Psoas muscle (tissue), 8 donors: ENCODE results near the gene RRP1B. TPM values are rescaled to one million over a fixed set of nuclear protein-coding genes. Genes with fewer than 3 reads are reported as not detected.
A peak's percentile ranks its signal among the peaks of the same experiment; 100 is the strongest.
"Not testable (repeated sequence)": the region's sequence is repeated elsewhere in the genome, so short reads cannot be mapped to it uniquely, and the experiment has no call there.

Experiments used
- ATAC-seq, 4 donors: fragments of 200-7000 bp; cut with Tn5 transposase; one replicate each; pipeline ENCODE4 v1.9.1; 2020; ENCODE audit warnings: moderate library complexity in 3 of 4, mild to moderate bottlenecking in 2 of 4
- DNase-seq, 2 donors: peaks; one replicate each; pipeline ENCODE4 v3.0.0-alpha.2; 2020
- H3K27ac ChIP-seq: fragments of 200-600 bp; one replicate; pipeline ENCODE4 v1.8.0; 2022
- H3K27me3 ChIP-seq, 3 donors: fragments of 200-600 bp in 1 of 3; one replicate each; pipeline versions ENCODE4 v1.6.1 to v1.8.0; 2013 to 2022; ENCODE audit warnings: low read length in 2 of 3, mild to moderate bottlenecking in 2 of 3, moderate library complexity in 1 of 3; ENCODE audit not compliant: insufficient read depth in 3 of 3
- H3K36me3 ChIP-seq, 2 donors: fragments of 200-600 bp in 1 of 2; one replicate each; pipeline versions ENCODE4 v1.6.1 to v1.8.0; 2013 to 2022; ENCODE audit warnings: low read depth in 1 of 2, mild to moderate bottlenecking in 1 of 2, moderate library complexity in 1 of 2; ENCODE audit not compliant: insufficient read depth in 1 of 2
- H3K4me1 ChIP-seq: fragments of 200-600 bp; one replicate; pipeline ENCODE4 v1.8.0; 2022
- H3K4me3 ChIP-seq: fragments of 200-600 bp; one replicate; pipeline ENCODE4 v1.8.0; 2022; ENCODE audit warnings: mild to moderate bottlenecking
- H3K9me3 ChIP-seq: fragments of 200-600 bp; one replicate; pipeline ENCODE4 v1.8.0; 2022
- WGBS, 3 donors: extraction: QIAGEN DNeasy Blood & Tissue Kit; methylation state at CpG; one replicate each; pipeline versions ENCODE4 v1.1.6 to v1.1.7; 2013; 5-methylcytosine and 5-hydroxymethylcytosine counted together
- intact Hi-C, 2 donors: fragments of 100-400 bp; cut with DNase I; formaldehyde crosslinking; loops; one replicate each; pipeline versions ENCODE4 v1.11.0 to v1.14.2; 2022
- polyA plus RNA-seq, 3 donors: library from polyadenylated mRNA; stranded (reverse); fragments of 200-250 nt; gene quantifications; one replicate each; pipeline ENCODE4 v1.2.3, GENCODE V29; 2013
- total RNA-seq, 4 donors: library from RNA; stranded (reverse); fragmentation: NEBNext Ultra II Directional in 2 of 4; extraction: Animal tissue kit (Norgen Biotek cat#: 25700) in 2 of 4; gene quantifications; one replicate each; pipeline versions ENCODE4 v1.2.1 to v1.2.4, GENCODE V29; 2021 to 2023
- TF ChIP-seq, protein P1 (sequence below): fragments of 200-600 bp; IDR thresholded peaks from one replicate; pipeline ENCODE4 v1.8.0; 2022; ENCODE audit warnings: antibody characterized with exemption
- donor health status: healthy with polysubstance abuse.
- donor health status: DM: no; HTN: no; CAD: no; lungs with moderate emphysema.
- donor health status: Bipolar disorder and iron deficiency.
- donor health status: healthy.
- donor health status: DM: yes; HTN: yes; CAD: no.
- donor health status: DM: no; HTN: no; CAD: no.
- donor health status: DM: no; HTN: no; CAD: no.
- donor health status: DM: yes; HTN: yes; CAD: no.

The RRP1B gene
- total and polyA plus RNA-seq, 7 donors: 6.0 to 21.6 (median 20.2) TPM

GRCh38 chr21:43707462-43707861 lies 48.1 kb downstream of the RRP1B start:
- no peak for ATAC-seq
- Histone ChIP-seq H3K36me3 (no peaks in the 10 kb centered on the region), H3K9me3 (no peaks in the 10 kb centered on the region), H3K27ac (no peak overlapping the region), H3K4me1 (peaks cover 11% of the 10 kb centered on the region), H3K27me3 (no peaks in the 10 kb centered on the region), H3K4me3 (no peak overlapping the region)
- TF ChIP-seq, protein P1, sequence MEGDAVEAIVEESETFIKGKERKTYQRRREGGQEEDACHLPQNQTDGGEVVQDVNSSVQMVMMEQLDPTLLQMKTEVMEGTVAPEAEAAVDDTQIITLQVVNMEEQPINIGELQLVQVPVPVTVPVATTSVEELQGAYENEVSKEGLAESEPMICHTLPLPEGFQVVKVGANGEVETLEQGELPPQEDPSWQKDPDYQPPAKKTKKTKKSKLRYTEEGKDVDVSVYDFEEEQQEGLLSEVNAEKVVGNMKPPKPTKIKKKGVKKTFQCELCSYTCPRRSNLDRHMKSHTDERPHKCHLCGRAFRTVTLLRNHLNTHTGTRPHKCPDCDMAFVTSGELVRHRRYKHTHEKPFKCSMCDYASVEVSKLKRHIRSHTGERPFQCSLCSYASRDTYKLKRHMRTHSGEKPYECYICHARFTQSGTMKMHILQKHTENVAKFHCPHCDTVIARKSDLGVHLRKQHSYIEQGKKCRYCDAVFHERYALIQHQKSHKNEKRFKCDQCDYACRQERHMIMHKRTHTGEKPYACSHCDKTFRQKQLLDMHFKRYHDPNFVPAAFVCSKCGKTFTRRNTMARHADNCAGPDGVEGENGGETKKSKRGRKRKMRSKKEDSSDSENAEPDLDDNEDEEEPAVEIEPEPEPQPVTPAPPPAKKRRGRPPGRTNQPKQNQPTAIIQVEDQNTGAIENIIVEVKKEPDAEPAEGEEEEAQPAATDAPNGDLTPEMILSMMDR: no peak
- intact Hi-C loops: no loop called here
- peak in 1 of 2 donors; percentile 29 for DNase-seq
- 88 to 93% (median 92%) methylated on average over 8 to 9 of the region's 9 CpGs for WGBS, 3 donors

- peaks cover 10% of the 10 kb centered on the region for H3K4me1 ChIP-seq
- H3K27me3 ChIP-seq: no peaks in the 10 kb centered on the region
- intact Hi-C loops: no loop called here
- ATAC-seq (no peak), DNase-seq (peak in 1 of 2 donors; percentile 13)
- H3K36me3 ChIP-seq: no peaks in the 10 kb centered on the region
- H3K4me3 ChIP-seq: no peak overlapping the region
- H3K27ac ChIP-seq: no peak overlapping the region
- WGBS, 3 donors: 91 to 95% (median 95%) methylated on average over 13 of the region's 13 CpGs
- TF ChIP-seq, protein P1: no peak
- no peaks in the 10 kb centered on the region for H3K9me3 ChIP-seq
These were observed 49.5 kb downstream of the RRP1B start for GRCh38 chr21:43708745-43709381.

DNA sequence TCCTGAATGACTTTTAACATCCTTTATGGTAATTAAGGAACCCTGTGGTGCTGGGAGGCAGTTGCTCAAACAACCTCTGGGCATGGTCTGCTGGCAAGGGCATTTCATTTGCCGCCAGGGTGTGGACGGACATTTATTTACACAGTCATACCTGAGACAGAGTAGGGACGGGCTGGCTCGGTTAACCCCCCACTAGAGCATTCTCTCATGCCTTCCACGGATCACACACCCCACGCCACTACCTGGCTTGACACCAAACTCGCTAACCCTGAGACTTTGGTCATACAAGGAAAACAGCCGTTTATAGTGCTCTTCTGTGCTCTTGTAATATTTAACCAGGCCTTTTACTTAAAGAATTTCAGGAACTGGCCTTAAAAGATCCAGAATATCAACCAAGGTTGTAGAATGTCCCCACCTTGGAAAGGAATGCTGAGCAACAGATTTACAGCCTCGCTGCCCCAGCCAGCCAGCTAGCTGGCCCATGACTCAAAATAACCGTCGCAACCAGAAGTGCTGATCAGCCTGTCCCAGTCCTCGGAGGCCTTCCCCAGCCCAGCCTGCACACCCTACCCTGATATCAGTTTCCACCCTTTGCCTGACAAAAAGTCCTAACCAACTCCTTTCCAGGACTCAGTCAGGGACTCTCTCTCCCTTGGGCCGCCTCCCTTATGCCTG lies 53.0 kb downstream of the RRP1B start:
- peak; percentile 80 to 94 (median 92) for ATAC-seq
- Histone ChIP-seq H3K27me3 (no peaks in the 10 kb centered on the region), H3K4me1 (peaks cover 10% of the 10 kb centered on the region), H3K9me3 (no peaks in the 10 kb centered on the region), H3K27ac (peak overlapping the region; percentile 50), H3K4me3 (no peak overlapping the region), H3K36me3 (no peaks in the 10 kb centered on the region)
- DNase-seq: peak in 1 of 2 donors; percentile 70
- WGBS, 3 donors: 26 to 36% (median 31%) methylated on average over 13 of the region's 13 CpGs
- intact Hi-C loops: no loop called here
- TF ChIP-seq, protein P1: no peak

DNA sequence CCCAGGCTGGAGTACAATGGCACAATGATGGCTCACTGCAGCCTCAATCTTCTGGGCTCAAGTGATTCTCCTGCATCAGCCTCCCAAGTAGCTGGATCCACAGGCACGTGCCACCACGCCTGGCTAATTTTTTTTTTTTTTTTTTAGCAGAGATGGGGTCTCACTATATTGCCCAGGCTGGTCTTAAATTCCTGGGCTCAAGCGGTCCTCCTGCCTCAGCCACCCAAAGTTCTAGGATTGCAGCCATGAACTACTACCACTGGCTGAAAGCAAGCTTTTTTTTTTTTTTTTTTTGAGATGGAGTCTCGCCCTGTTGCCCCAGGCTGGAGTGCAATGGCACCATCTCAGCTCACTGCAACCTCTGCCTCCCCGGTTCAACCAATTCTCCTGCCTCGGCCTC lies 53.8 kb downstream of the RRP1B start:
- DNase-seq, H3K4me1 ChIP-seq, H3K36me3 ChIP-seq, H3K4me3 ChIP-seq, intact Hi-C loops, H3K27me3 ChIP-seq, ATAC-seq, H3K9me3 ChIP-seq: not testable (repeated sequence)
- WGBS, 3 donors: 96 to 99% (median 97%) methylated on average over 5 to 6 of the region's 6 CpGs
- peak overlapping the region; percentile 50 for H3K27ac ChIP-seq

DNA sequence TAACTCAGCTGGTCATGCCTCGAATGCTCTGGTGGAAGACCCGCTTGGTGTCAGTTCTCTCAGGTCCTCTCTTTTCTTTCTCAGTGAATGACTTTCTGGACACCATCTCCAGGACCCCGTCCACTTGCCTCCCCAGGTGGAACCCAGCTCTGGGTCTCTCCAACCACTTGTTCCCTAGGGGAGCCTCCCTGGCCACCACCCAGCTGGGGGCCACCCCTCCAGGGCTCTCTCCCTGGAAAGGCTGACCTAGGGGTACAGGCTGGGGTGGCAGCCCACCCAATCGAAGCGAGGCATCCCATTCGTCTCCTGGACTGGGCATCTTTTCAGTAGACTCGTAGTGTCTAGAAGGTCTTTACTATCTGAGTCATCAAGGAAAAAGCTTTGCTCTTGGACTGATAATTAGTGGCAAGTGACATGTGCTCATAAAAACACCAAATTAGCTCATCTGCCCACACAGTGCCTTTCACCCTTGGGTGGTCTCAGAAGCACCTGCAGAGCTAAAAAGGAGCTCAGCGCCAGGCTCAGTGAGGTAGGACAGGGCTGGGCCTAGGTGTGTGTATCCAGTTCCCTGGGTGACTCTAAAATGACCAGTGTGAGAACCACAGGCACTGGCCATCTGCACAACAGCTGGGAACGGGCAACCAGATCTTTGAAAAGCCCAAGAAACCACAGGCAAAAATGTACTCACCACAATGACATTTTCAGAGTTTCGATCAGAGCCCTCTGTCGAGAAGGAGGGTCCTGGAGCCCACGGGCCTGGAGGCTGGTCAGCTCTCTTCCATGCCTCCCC lies 57.2 kb downstream of the RRP1B start:
- Histone ChIP-seq H3K36me3 (no peaks in the 10 kb centered on the region), H3K27me3 (no peaks in the 10 kb centered on the region), H3K4me1 (peaks cover 26% of the 10 kb centered on the region), H3K9me3 (no peaks in the 10 kb centered on the region), H3K27ac (no peak overlapping the region), H3K4me3 (no peak overlapping the region)
- peak in 1 of 2 donors; percentile 44 for DNase-seq
- WGBS, 3 donors: 67 to 74% (median 74%) methylated on average over 12 of the region's 12 CpGs
- intact Hi-C loops: loop anchor here in 1 of 2 donors (5.0 kb wide), 1 partner anchor 61 kb away; the partner anchor contains the start of gene CSTB
- no peak for ATAC-seq
- TF ChIP-seq, protein P1: no peak
